HepG2 (cell line): ENCODE data around the gene ZNF687. TPM values are rescaled to one million over a fixed set of nuclear protein-coding genes. Genes with fewer than 3 reads are reported as not detected.

Source experiments
- ARNT ChIP-seq: fragments of 450-650 bp; IDR thresholded peaks from 2 replicates; pipeline ENCODE4 v1.6.1; 2017
- CHD2 ChIP-seq: IDR thresholded peaks from 2 replicates; pipeline ENCODE4 v1.6.1; 2011; ENCODE audit warnings: low read depth, low read length, improper control_type of control experiment
- EED ChIP-seq: sonication (generic); formaldehyde crosslinking; IDR thresholded peaks from 2 replicates; pipeline ENCODE4 v1.5.0; 2020; ENCODE audit warnings: mild to moderate bottlenecking, missing genetic modification reagents
- FOXC1 ChIP-seq: sonication (generic); formaldehyde crosslinking; IDR thresholded peaks from 2 replicates; pipeline ENCODE4 v1.8.0; 2022; ENCODE audit warnings: mild to moderate bottlenecking, missing genetic modification reagents, borderline replicate concordance
- HHEX ChIP-seq: IDR thresholded peaks from 2 replicates; pipeline ENCODE4 v1.6.1; 2016; ENCODE audit warnings: control low read depth
- HNRNPL ChIP-seq: fragments of 200-400 bp; formaldehyde crosslinking; IDR thresholded peaks from 2 replicates; pipeline ENCODE4 v1.6.1; 2017; ENCODE audit warnings: mild to moderate bottlenecking, low read depth, low read length
- HOXA5 ChIP-seq: sonication (generic); formaldehyde crosslinking; IDR thresholded peaks from 2 replicates; pipeline ENCODE4 v1.4.0; 2020; ENCODE audit warnings: missing genetic modification reagents
- IRF1 ChIP-seq: sonication (generic); formaldehyde crosslinking; IDR thresholded peaks from 2 replicates; pipeline ENCODE4 v1.4.0; 2020; ENCODE audit warnings: low read depth, mild to moderate bottlenecking, missing genetic modification reagents
- KLF11 ChIP-seq: IDR thresholded peaks from 2 replicates; pipeline ENCODE4 v1.6.1; 2016; ENCODE audit warnings: missing compliant biosample characterization
- PHF21A ChIP-seq: sonication (generic); formaldehyde crosslinking; IDR thresholded peaks from 2 replicates; pipeline ENCODE4 v1.5.0; 2020; ENCODE audit warnings: mild to moderate bottlenecking, missing genetic modification reagents
- POLR2AphosphoS5 ChIP-seq: IDR thresholded peaks from 2 replicates; pipeline ENCODE4 v1.6.1; 2012; ENCODE audit warnings: low read depth, low read length
- PRDM10 ChIP-seq: sonication (generic); formaldehyde crosslinking; IDR thresholded peaks from 2 replicates; pipeline ENCODE4 v1.4.0; 2020; ENCODE audit warnings: low read depth, missing genetic modification reagents
- REPIN1 ChIP-seq: sonication (generic); formaldehyde crosslinking; IDR thresholded peaks from 2 replicates; pipeline ENCODE4 v1.8.0; 2022; ENCODE audit warnings: missing genetic modification reagents, low read depth, mild to moderate bottlenecking, borderline replicate concordance
- SMARCC2 ChIP-seq: fragments of 450-650 bp; IDR thresholded peaks from 2 replicates; pipeline ENCODE4 v1.6.1; 2017; ENCODE audit warnings: antibody characterized with exemption, mild to moderate bottlenecking
- TOE1 ChIP-seq: sonication (generic); formaldehyde crosslinking; IDR thresholded peaks from 2 replicates; pipeline ENCODE4 v1.4.0; 2020; ENCODE audit warnings: mild to moderate bottlenecking, missing genetic modification reagents
- ZKSCAN1 ChIP-seq: fragments of 150-350 bp; IDR thresholded peaks from 2 replicates; pipeline ENCODE4 v1.6.1; 2014; ENCODE audit warnings: low read length
- ZMYM2 ChIP-seq: sonication (generic); formaldehyde crosslinking; IDR thresholded peaks from 2 replicates; pipeline ENCODE4 v1.8.0; 2022; ENCODE audit warnings: mild to moderate bottlenecking, missing genetic modification reagents
- ZNF251 ChIP-seq: sonication (generic); formaldehyde crosslinking; IDR thresholded peaks from 2 replicates; pipeline ENCODE4 v1.9.0; 2021; ENCODE audit warnings: mild to moderate bottlenecking, missing genetic modification reagents
- ZNF430 ChIP-seq: sonication (generic); formaldehyde crosslinking; IDR thresholded peaks from 2 replicates; pipeline ENCODE4 v1.9.0; 2021; ENCODE audit warnings: mild to moderate bottlenecking, missing genetic modification reagents
- ZNF761 ChIP-seq: sonication (generic); formaldehyde crosslinking; conservative IDR thresholded peaks from 2 replicates; pipeline ENCODE4 v1.4.0; 2020; ENCODE audit warnings: mild to moderate bottlenecking, missing genetic modification reagents
- ZNF816 ChIP-seq: sonication (generic); formaldehyde crosslinking; IDR thresholded peaks from 2 replicates; pipeline ENCODE4 v1.8.0; 2022; ENCODE audit warnings: missing genetic modification reagents, mild to moderate bottlenecking, borderline replicate concordance
- polyA plus RNA-seq, 8 experiments: library from polyadenylated mRNA; depleted of rRNA in 3 of 8; stranded (reverse) in 7 of 8; unstranded in 1 of 8; fragments of >200 nt; fragmentation: Illumina TruSeq in 4 of 8; extraction: Trizol in 4 of 8; gene quantifications; 2 replicates each; pipeline versions ENCODE4 v1.2.1 to v1.2.3, GENCODE V29; 2011 to 2016; ENCODE audit warnings: low read depth in 4 of 8, missing spikeins in 1 of 8, mixed read lengths in 1 of 8; ENCODE audit not compliant: insufficient read depth in 1 of 8
- total RNA-seq, 5 experiments: library from RNA; depleted of rRNA; stranded (reverse); fragments of >200 nt; fragmentation: Illumina TruSeq; extraction: Trizol; gene quantifications; 2 replicates each; pipeline ENCODE4 v1.2.3, GENCODE V29; 2016; ENCODE audit warnings: low read depth in 1 of 5
- TF ChIP-seq, protein P1 (sequence below): IDR thresholded peaks from 2 replicates; pipeline ENCODE4 v1.6.1; 2016
- TF ChIP-seq, protein P2 (sequence below): IDR thresholded peaks from 2 replicates; pipeline ENCODE4 v1.6.1; 2016; ENCODE audit warnings: low read depth, borderline replicate concordance
- TF ChIP-seq, protein P3 (sequence below): IDR thresholded peaks from 2 replicates; pipeline ENCODE4 v1.6.1; 2016; ENCODE audit warnings: missing compliant biosample characterization, missing genetic modification reagents, borderline replicate concordance

Gene ZNF687
- total and polyA plus RNA-seq, 2 of the 13 experiments (the other 11 are each of a cell fraction or from before 2014, with no cell fraction given) = 14.1 to 16.5 TPM

GRCh38 chr1:151281225-151281968 is 702 bp upstream of the ZNF687 start (continued):
- no peak; the same call in 1 of the 2 replicates for TF ChIP-seq IRF1 (CRISPR knock-in tag)
- no peak; the same call in none of the 2 replicates for TF ChIP-seq PHF21A (CRISPR knock-in tag)
- TF ChIP-seq ARNT = no peak
- TF ChIP-seq TOE1 (CRISPR knock-in tag) = no peak
- peak; percentile 6; the same call in 1 of the 2 replicates for TF ChIP-seq ZNF816 (CRISPR knock-in tag)
- no peak for TF ChIP-seq ZNF761 (CRISPR knock-in tag)
- TF ChIP-seq CHD2 = peak; percentile 38; the same call in 1 of the 2 replicates
- TF ChIP-seq, protein P1, sequence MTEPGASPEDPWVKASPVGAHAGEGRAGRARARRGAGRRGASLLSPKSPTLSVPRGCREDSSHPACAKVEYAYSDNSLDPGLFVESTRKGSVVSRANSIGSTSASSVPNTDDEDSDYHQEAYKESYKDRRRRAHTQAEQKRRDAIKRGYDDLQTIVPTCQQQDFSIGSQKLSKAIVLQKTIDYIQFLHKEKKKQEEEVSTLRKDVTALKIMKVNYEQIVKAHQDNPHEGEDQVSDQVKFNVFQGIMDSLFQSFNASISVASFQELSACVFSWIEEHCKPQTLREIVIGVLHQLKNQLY = 0 out of 2 replicates have a peak, but pooled peaks have one; percentile 31
- TF ChIP-seq REPIN1 = peak; percentile 60
- TF ChIP-seq HHEX (CRISPR knock-in tag) = 0 out of 2 replicates have a peak, but pooled peaks have one; percentile 33
- TF ChIP-seq ZNF430 = no peak
- no peak for TF ChIP-seq ZNF251 (CRISPR knock-in tag)
- no peak; the same call in 1 of the 2 replicates for TF ChIP-seq PRDM10 (CRISPR knock-in tag)
- TF ChIP-seq HNRNPL = no peak; the same call in 1 of the 2 replicates
- TF ChIP-seq, protein P2, sequence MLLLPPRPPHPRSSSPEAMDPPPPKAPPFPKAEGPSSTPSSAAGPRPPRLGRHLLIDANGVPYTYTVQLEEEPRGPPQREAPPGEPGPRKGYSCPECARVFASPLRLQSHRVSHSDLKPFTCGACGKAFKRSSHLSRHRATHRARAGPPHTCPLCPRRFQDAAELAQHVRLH (CRISPR knock-in tag) = no peak
- no peak; the same call in 1 of the 2 replicates for TF ChIP-seq ZMYM2 (CRISPR knock-in tag)
- no peak for TF ChIP-seq KLF11 (CRISPR knock-in tag)
- TF ChIP-seq SMARCC2 = no peak
- no peak; the same call in 1 of the 2 replicates for TF ChIP-seq EED (CRISPR knock-in tag)
- TF ChIP-seq POLR2AphosphoS5 = peak; percentile 80
- peak; percentile 76; the same call in 1 of the 2 replicates for TF ChIP-seq FOXC1 (CRISPR knock-in tag)
- TF ChIP-seq, protein P3, sequence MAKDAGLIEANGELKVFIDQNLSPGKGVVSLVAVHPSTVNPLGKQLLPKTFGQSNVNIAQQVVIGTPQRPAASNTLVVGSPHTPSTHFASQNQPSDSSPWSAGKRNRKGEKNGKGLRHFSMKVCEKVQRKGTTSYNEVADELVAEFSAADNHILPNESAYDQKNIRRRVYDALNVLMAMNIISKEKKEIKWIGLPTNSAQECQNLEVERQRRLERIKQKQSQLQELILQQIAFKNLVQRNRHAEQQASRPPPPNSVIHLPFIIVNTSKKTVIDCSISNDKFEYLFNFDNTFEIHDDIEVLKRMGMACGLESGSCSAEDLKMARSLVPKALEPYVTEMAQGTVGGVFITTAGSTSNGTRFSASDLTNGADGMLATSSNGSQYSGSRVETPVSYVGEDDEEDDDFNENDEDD (CRISPR knock-in tag) = peak; percentile 98
- no peak for TF ChIP-seq HOXA5 (CRISPR knock-in tag)
- TF ChIP-seq ZKSCAN1 = no peak
